Karpas-422 (cell line): ENCODE results near the gene GALNT12. TPM values are rescaled to one million over a fixed set of nuclear protein-coding genes. Genes with fewer than 3 reads are reported as not detected.

Source experiments
- DNase-seq: peaks from one replicate; pipeline ENCODE4 v3.0.0-alpha.2; 2015
- H2AFZ ChIP-seq: fragments of 200-600 bp; sonication (generic); 2 replicates; pipeline ENCODE4 v1.6.1; 2014; ENCODE audit warnings: antibody characterized with exemption, low read length, mixed read lengths
- H3K27ac ChIP-seq: fragments of 200-600 bp; sonication (generic); 2 replicates; pipeline ENCODE4 v1.5.1; 2014; ENCODE audit warnings: mild to moderate bottlenecking, low read length, moderate library complexity
- H3K27me3 ChIP-seq: fragments of 200-600 bp; sonication (generic); 2 replicates; pipeline ENCODE4 v1.6.1; 2014; ENCODE audit warnings: low read length, mixed read lengths
- H3K36me3 ChIP-seq: fragments of 200-600 bp; sonication (generic); 2 replicates; pipeline ENCODE4 v1.6.1; 2014; ENCODE audit warnings: low read length, mixed read lengths; ENCODE audit not compliant: insufficient read depth
- H3K4me1 ChIP-seq: fragments of 200-600 bp; sonication (generic); 2 replicates; pipeline ENCODE4 v1.6.1; 2014; ENCODE audit warnings: mild to moderate bottlenecking, low read length, mixed read lengths
- H3K4me2 ChIP-seq: fragments of 200-600 bp; sonication (generic); 2 replicates; pipeline ENCODE4 v1.6.1; 2014; ENCODE audit warnings: low read length, low read depth, mild to moderate bottlenecking; ENCODE audit not compliant: poor library complexity, severe bottlenecking
- H3K4me3 ChIP-seq: fragments of 200-600 bp; sonication (generic); 2 replicates; pipeline ENCODE4 v1.5.1; 2014; ENCODE audit warnings: mild to moderate bottlenecking, antibody characterized with exemption, low read length, mixed read lengths
- H3K79me2 ChIP-seq: fragments of 200-600 bp; sonication (generic); 2 replicates; pipeline ENCODE4 v1.6.1; 2014; ENCODE audit warnings: mild to moderate bottlenecking, low read length, mixed read lengths
- H3K9ac ChIP-seq: fragments of 200-600 bp; sonication (generic); 2 replicates; pipeline ENCODE4 v1.6.0; 2014; ENCODE audit warnings: low read length
- H3K9me2 ChIP-seq: fragments of 200-600 bp; sonication (generic), shearing (Covaris generic); replicated peaks from 2 replicates; pipeline ENCODE4 v1.6.0; 2014; ENCODE audit warnings: mild to moderate bottlenecking, low read length, moderate library complexity; ENCODE audit not compliant: insufficient read depth
- H3K9me3 ChIP-seq: fragments of 300-700, 200-600 bp; sonication (generic); 2 replicates; pipeline ENCODE4 v1.6.1; 2014; ENCODE audit warnings: low read length, mixed read lengths
- H4K20me1 ChIP-seq: fragments of 200-600 bp; sonication (generic); 2 replicates; pipeline ENCODE4 v1.6.1; 2014; ENCODE audit warnings: mild to moderate bottlenecking, antibody characterized with exemption, low read length, low read depth; ENCODE audit not compliant: insufficient read depth
- total RNA-seq: library from RNA; depleted of rRNA; stranded (reverse); fragments of >200 nt; shearing (Covaris generic); gene quantifications from 2 replicates; pipeline ENCODE4 v1.2.3, GENCODE V29; 2014; ENCODE audit warnings: low replicate concordance

Gene GALNT12
- total RNA-seq, 1 experiment from 2014 or later = 14.9 TPM

GRCh38 chr9:98786750-98787510, 20.5 kb upstream of the GALNT12 start:
- H3K4me1 ChIP-seq = peaks cover 10% of the 10 kb centered on the region
- H3K36me3 ChIP-seq = peaks cover 11% of the 10 kb centered on the region; the same call in 1 of the 2 replicates
- H4K20me1 ChIP-seq = peaks cover 24% of the 10 kb centered on the region
- peaks cover 24% of the 10 kb centered on the region for H3K79me2 ChIP-seq
- H3K27ac ChIP-seq = no peak overlapping the region
- no peaks in the 10 kb centered on the region for H3K9me2 ChIP-seq
- no peak overlapping the region for H2AFZ ChIP-seq
- DNase-seq = no peak
- no peak overlapping the region for H3K4me3 ChIP-seq
- H3K27me3 ChIP-seq = no peaks in the 10 kb centered on the region
- no peaks in the 10 kb centered on the region for H3K9me3 ChIP-seq
- no peak overlapping the region for H3K4me2 ChIP-seq
- H3K9ac ChIP-seq = no peak overlapping the region

- H4K20me1 ChIP-seq = peaks cover 29% of the 10 kb centered on the region
- H3K27ac ChIP-seq = no peak overlapping the region
- H3K9ac ChIP-seq = no peak overlapping the region
- no peaks in the 10 kb centered on the region for H3K9me3 ChIP-seq
- H3K36me3 ChIP-seq = peaks cover 11% of the 10 kb centered on the region; the same call in 1 of the 2 replicates
- H3K27me3 ChIP-seq = no peaks in the 10 kb centered on the region
- DNase-seq = no peak
- H3K79me2 ChIP-seq = peaks cover 32% of the 10 kb centered on the region
- H3K9me2 ChIP-seq = no peaks in the 10 kb centered on the region
- no peak overlapping the region for H2AFZ ChIP-seq
- no peak overlapping the region for H3K4me3 ChIP-seq
- no peak overlapping the region for H3K4me2 ChIP-seq
- peaks cover 10% of the 10 kb centered on the region for H3K4me1 ChIP-seq
Measured at GRCh38 chr9:98787766-98788335, 19.6 kb upstream of the GALNT12 start.

GRCh38 chr9:98789483-98790133, 17.9 kb upstream of the GALNT12 start:
- Histone ChIP-seq H3K79me2 (peaks cover 43% of the 10 kb centered on the region), H3K27me3 (no peaks in the 10 kb centered on the region), H2AFZ (no peak overlapping the region), H4K20me1 (peaks cover 35% of the 10 kb centered on the region), H3K9me2 (no peaks in the 10 kb centered on the region), H3K4me3 (no peak overlapping the region), H3K27ac (no peak overlapping the region), H3K9me3 (no peaks in the 10 kb centered on the region), H3K36me3 (peaks cover 11% of the 10 kb centered on the region; the same call in 1 of the 2 replicates), H3K9ac (no peak overlapping the region), H3K4me1 (peaks cover 16% of the 10 kb centered on the region), H3K4me2 (no peak overlapping the region)
- no peak for DNase-seq

GRCh38 chr9:98790134-98790841, 17.2 kb upstream of the GALNT12 start:
- no peak overlapping the region for H3K9ac ChIP-seq
- no peak overlapping the region for H3K4me3 ChIP-seq
- H3K27me3 ChIP-seq = no peaks in the 10 kb centered on the region
- no peak for DNase-seq
- peaks cover 11% of the 10 kb centered on the region; the same call in 1 of the 2 replicates for H3K36me3 ChIP-seq
- H3K9me3 ChIP-seq = no peaks in the 10 kb centered on the region
- H3K27ac ChIP-seq = no peak overlapping the region
- no peaks in the 10 kb centered on the region for H3K9me2 ChIP-seq
- no peak overlapping the region for H3K4me2 ChIP-seq
- peaks cover 39% of the 10 kb centered on the region for H4K20me1 ChIP-seq
- no peak overlapping the region for H2AFZ ChIP-seq
- H3K4me1 ChIP-seq = peaks cover 17% of the 10 kb centered on the region
- peaks cover 49% of the 10 kb centered on the region for H3K79me2 ChIP-seq

- H3K4me1 ChIP-seq = peaks cover 16% of the 10 kb centered on the region
- H3K36me3 ChIP-seq = peaks cover 11% of the 10 kb centered on the region; the same call in 1 of the 2 replicates
- no peak overlapping the region for H3K27ac ChIP-seq
- H4K20me1 ChIP-seq = peaks cover 41% of the 10 kb centered on the region
- no peak overlapping the region for H2AFZ ChIP-seq
- H3K27me3 ChIP-seq = no peaks in the 10 kb centered on the region
- H3K9me3 ChIP-seq = no peaks in the 10 kb centered on the region
- H3K9ac ChIP-seq = no peak overlapping the region
- peaks cover 53% of the 10 kb centered on the region for H3K79me2 ChIP-seq
- no peak overlapping the region for H3K4me3 ChIP-seq
- H3K4me2 ChIP-seq = no peak overlapping the region
- peak; percentile 78 for DNase-seq
- H3K9me2 ChIP-seq = no peaks in the 10 kb centered on the region
Measured at GRCh38 chr9:98790842-98791607, 16.4 kb upstream of the GALNT12 start.

- no peak overlapping the region for H3K4me3 ChIP-seq
- H3K4me1 ChIP-seq = peaks cover 19% of the 10 kb centered on the region
- H3K27me3 ChIP-seq = no peaks in the 10 kb centered on the region
- H4K20me1 ChIP-seq = peaks cover 41% of the 10 kb centered on the region
- no peak overlapping the region for H2AFZ ChIP-seq
- DNase-seq = no peak
- H3K4me2 ChIP-seq = no peak overlapping the region
- peaks cover 53% of the 10 kb centered on the region for H3K79me2 ChIP-seq
- H3K36me3 ChIP-seq = peaks cover 11% of the 10 kb centered on the region; the same call in 1 of the 2 replicates
- H3K27ac ChIP-seq = no peak overlapping the region
- no peaks in the 10 kb centered on the region for H3K9me2 ChIP-seq
- H3K9ac ChIP-seq = no peak overlapping the region
- no peaks in the 10 kb centered on the region for H3K9me3 ChIP-seq
Measured at GRCh38 chr9:98791608-98792490, 15.6 kb upstream of the GALNT12 start.

- Histone ChIP-seq H2AFZ (no peak overlapping the region), H3K9ac (no peak overlapping the region), H3K4me2 (no peak overlapping the region), H3K9me2 (no peaks in the 10 kb centered on the region), H3K79me2 (peaks cover 53% of the 10 kb centered on the region), H3K9me3 (no peaks in the 10 kb centered on the region; the same call in 1 of the 2 replicates), H4K20me1 (peaks cover 41% of the 10 kb centered on the region), H3K4me3 (no peak overlapping the region), H3K36me3 (peaks cover 11% of the 10 kb centered on the region; the same call in 1 of the 2 replicates), H3K4me1 (peaks cover 20% of the 10 kb centered on the region), H3K27me3 (no peaks in the 10 kb centered on the region), H3K27ac (no peak overlapping the region)
- no peak for DNase-seq
Measured at GRCh38 chr9:98793031-98793430, 14.4 kb upstream of the GALNT12 start.
